SK-N-SH (cell line): ENCODE measurements around the gene SLIT1.

Source experiments
- CHD2 ChIP-seq: fragments of 150-350 bp; IDR thresholded peaks from 2 replicates; pipeline ENCODE4 v1.6.1; 2018; ENCODE audit warnings: low read length; ENCODE audit not compliant: partially characterized antibody
- CTCF ChIP-seq: fragments of 200-600 bp; sonication (generic); IDR thresholded peaks from 2 replicates; pipeline ENCODE4 v1.6.1; 2017; ENCODE audit warnings: antibody characterized with exemption, mild to moderate bottlenecking, moderate library complexity
- FOSL2 ChIP-seq: IDR thresholded peaks from 2 replicates; pipeline ENCODE4 v1.4.0; 2012; ENCODE audit warnings: low read depth, mild to moderate bottlenecking, moderate library complexity, borderline replicate concordance
- GABPA ChIP-seq: IDR thresholded peaks from 2 replicates; pipeline ENCODE4 v1.4.0; 2012; ENCODE audit warnings: low read depth, mild to moderate bottlenecking
- IRF3 ChIP-seq: fragments of 150-350 bp; IDR thresholded peaks from 2 replicates; pipeline ENCODE4 v1.6.1; 2016; ENCODE audit warnings: mild to moderate bottlenecking, low read depth, low read length
- MAX ChIP-seq: IDR thresholded peaks from 2 replicates; pipeline ENCODE4 v1.4.0; 2012; ENCODE audit warnings: low read depth
- MXI1 ChIP-seq: IDR thresholded peaks from 2 replicates; pipeline ENCODE4 v1.6.1; 2012; ENCODE audit warnings: mild to moderate bottlenecking, low read depth, low read length, improper control_type of control experiment
- RAD21 ChIP-seq: IDR thresholded peaks from 2 replicates; pipeline ENCODE4 v1.6.1; 2012; ENCODE audit warnings: mild to moderate bottlenecking, low read length
- RCOR1 ChIP-seq: fragments of 150-350 bp; IDR thresholded peaks from 2 replicates; pipeline ENCODE4 v1.6.1; 2017; ENCODE audit warnings: antibody characterized with exemption, low read length
- REST ChIP-seq: IDR thresholded peaks from 2 replicates; pipeline ENCODE4 v1.6.1; 2012; ENCODE audit warnings: mild to moderate bottlenecking, low read depth, low read length, moderate library complexity
- TEAD4 ChIP-seq: IDR thresholded peaks from 2 replicates; pipeline ENCODE4 v1.4.0; 2012; ENCODE audit warnings: mild to moderate bottlenecking, borderline replicate concordance; ENCODE audit not compliant: insufficient read depth

GRCh38 chr10:97154162-97154561 is 31.6 kb downstream of the SLIT1 start:
- TF ChIP-seq REST (no peak), FOSL2 (no peak), IRF3 (no peak), CHD2 (no peak), RCOR1 (no peak), GABPA (no peak), MXI1 (no peak), MAX (no peak), CTCF (no peak), RAD21 (no peak), TEAD4 (no peak)
